HG03095 (cell line): ENCODE results near the gene CEP41.

Experiments
- ATAC-seq: cut with Tn5 transposase; IDR thresholded peaks from one replicate; pipeline ENCODE4 v1.9.1; 2021; ENCODE audit warnings: moderate library complexity; ENCODE audit not compliant: unreplicated experiment

CEP41 gene

DNA sequence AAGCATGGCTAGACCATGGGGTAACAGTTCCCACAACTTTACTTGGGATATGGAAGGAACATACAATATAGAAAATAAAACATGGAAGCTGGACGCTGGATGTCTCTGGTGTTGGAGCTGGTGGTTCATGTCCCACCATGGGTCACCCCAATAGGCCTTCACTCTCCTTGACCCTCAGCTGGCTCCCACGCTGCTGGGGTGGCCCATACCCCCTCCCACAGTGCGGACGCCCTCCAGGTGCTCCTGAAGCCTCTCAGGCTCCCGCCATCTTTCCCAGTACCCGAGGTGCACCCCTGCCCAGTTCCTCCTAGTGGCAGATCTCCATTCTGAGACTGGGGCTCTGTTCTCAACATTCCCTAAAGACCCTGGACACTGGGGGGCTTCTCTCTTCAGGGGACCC lies 66.3 kb downstream of the CEP41 start:
- ATAC-seq = no peak

DNA sequence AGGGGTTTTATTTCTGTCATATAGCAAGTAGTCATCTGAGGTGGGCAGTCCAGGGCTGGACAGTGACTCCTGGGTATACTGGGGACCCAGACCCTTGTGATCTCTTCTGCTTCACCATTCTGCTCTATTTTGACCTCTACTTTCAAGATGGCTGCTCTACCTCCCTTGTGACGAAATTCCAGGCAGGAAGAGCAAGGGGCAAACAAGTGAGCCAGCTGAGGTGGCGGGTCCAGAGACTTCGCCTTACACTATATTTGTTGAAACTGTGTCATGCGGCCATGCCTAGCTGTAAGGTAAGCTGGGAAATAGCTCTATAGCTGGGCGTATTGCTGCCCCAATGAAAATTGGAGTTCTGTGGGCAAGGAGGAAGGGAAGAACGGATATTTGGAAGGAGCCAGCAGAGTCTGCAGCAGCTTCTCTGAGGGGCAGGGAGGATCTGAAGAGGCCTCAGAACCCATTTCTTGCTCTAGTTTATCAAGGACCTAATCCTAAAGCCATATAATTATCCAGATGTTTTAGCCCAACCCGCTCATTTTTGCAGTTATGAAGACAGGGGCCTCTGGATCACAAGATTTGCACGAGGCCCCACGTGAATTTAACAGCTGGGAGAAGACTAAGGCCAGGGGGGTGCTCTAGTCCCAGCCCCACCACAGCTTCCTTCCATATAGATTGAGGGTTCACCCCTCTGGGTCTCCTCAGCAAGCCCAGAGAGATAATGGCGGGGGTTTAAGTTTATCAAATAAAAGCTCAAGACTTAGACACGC lies 68.2 kb downstream of the CEP41 start:
- no peak for ATAC-seq

DNA sequence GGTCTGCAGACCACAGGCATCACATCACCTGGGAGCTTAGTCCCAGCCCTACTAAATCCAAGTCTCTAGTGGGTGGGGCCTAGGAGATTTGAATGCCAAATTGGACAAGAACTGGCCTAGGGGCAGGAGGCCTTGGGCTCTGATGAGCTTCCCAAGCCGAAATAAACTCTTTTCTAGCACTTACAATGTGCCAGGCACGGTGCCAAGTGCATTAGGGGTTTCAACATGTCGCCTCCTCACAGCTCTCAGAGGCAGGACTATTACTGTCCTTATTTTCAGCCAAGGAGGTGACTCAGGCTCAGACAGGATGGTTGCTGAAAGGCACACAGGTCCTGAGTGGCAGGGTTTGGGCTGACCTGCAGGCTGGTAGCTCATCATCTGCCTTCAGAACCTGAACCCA lies 69.8 kb downstream of the CEP41 start:
- no peak for ATAC-seq

DNA sequence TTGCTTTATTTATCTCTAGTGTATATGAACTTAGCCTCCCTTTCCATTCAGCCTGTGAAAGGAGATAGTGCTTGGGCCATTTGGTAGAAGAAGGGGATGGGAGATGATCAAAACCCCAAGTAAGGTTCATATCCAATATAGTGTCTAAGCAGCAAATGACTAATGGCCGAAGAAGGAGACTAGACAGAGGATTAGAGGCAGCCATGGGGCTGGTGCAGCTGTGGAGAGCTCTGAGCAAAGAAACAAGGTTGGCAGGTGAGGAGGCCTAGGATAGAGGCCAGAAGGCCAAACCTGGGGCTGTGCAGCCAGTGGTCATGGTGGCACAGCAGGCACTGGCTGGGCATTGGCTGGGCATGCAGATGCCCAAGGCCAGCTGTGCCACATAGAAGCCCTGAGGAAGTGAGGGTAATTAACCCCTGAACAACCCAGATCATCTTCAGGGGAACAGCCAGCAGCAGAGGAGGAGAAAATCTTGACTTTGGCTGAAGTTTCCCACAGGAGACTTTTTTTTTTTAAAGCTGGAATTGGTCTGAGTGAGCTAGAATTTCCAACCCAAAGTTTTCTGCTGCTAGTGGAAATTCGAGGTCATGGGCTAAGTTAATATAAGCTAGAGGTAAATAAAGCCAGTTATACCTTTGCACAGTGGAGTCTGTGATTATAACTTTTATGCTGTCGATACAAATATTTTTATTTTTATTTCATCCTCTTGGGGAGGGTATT lies 70.8 kb downstream of the CEP41 start:
- ATAC-seq = no peak

DNA sequence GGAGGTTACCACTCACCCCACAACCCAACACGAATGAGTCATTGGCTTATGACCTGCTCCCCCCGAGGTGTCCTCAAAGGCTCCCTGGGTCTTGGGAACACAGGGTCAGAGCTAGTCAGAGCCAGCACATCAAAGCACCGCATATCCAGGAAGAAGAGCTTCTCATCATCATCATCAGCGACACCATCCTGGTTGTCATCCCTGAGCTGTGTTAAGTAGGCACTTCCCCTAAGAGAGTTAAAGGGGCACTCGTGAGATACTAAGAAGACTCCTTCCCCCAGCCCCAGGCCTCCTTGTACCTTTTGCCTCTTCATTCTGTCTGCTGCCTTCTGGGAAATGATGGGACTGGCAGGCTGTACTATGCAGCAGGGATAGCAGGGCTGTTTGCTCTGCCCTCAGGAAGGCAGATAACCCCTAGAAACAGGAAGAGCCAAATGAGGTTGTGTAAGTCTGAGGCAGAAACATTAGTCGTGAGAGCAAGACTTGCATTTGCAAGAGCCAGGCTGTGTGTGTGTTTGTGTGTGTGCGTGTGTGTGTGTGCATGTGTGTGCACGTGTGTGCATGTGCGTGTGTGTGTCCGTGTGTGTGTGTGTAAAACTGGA lies 71.6 kb downstream of the CEP41 start:
- ATAC-seq = no peak

DNA sequence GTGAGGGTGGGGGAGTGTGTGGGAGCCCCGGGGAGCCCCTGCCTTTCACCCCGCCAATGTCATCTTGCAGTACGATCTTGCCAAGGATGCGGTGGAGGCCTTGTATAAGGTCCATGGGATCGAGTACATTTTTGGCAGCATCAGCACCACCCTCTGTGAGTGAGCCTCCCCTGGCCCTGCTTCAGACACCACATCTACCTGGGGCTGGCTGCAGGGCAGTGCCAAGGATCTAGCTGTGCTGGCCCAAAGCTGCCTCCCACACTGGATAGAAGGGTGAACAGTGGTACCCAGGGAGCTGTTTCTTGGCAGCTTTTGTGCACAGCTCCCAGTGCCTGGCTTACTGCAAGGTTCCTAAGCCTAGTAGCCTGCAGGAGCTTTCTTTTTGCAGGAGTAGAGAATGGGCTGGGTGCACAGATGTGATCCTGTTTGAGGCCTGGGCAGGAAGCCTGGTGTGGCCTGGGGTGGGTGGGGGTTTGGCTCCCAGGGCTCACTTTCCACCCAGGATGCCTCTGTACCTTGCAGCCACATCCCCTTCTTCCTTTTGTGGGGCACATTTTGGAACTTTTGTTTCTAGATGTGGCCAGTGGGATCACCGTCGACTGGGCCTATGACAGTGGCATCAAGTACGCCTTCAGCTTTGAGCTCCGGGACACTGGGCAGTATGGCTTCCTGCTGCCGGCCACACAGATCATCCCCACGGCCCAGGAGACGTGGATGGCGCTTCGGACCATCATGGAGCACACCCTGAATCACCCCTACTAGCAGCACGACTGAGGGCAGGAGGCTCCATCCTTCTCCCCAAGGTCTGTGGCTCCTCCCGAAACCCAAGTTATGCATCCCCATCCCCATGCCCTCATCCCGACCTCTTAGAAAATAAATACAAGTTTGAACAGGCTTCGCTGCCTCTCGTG lies 72.7 kb downstream of the CEP41 start:
- no peak for ATAC-seq

DNA sequence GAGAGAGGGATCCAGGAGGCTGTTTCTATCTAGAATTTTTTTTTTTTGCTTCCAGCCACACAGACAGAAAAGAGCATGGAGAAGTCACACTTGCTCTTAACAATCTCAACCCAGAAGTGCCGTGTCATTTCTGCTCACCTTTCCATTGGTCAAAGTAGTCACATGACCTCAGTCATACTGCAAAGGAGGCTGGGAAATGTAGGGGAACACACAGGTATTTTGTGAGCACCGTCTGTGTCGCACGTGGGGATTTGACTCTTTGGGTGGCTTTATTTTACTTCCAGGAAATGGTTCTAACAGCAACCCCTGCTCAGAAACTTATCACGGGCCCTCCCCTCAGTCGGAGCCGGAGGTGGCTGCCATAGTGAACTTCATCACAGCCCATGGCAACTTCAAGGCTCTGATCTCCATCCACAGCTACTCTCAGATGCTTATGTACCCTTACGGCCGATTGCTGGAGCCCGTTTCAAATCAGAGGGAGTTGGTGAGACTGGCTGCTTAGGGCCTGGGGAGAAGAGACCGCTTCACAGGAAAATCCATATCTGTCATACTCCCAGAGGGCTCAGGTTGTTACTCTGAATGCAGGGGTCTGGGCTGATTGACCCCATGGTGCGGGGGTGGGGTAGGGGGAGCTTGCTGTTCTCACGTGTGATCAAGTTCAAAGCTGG lies 73.6 kb downstream of the CEP41 start:
- no peak for ATAC-seq

DNA sequence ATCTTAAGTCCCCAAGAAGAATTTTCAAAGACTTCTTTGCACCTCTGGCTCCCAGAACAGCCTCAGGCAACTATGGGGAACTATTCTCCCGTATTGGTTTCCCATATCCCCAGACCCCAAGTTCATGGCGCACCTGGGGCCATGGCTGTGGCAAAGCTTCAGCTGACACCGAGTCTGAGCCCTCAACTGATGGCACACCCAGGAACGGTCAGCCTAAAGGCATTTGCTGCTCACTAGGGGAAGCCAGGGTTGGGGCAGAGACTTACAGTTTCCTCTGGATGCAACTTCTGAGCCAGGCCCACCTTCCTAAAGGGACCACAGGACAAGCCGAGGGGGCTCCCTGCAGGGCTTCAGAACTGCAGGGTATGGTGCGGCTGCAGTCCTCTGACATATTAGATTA lies 74.3 kb downstream of the CEP41 start:
- ATAC-seq = no peak

DNA sequence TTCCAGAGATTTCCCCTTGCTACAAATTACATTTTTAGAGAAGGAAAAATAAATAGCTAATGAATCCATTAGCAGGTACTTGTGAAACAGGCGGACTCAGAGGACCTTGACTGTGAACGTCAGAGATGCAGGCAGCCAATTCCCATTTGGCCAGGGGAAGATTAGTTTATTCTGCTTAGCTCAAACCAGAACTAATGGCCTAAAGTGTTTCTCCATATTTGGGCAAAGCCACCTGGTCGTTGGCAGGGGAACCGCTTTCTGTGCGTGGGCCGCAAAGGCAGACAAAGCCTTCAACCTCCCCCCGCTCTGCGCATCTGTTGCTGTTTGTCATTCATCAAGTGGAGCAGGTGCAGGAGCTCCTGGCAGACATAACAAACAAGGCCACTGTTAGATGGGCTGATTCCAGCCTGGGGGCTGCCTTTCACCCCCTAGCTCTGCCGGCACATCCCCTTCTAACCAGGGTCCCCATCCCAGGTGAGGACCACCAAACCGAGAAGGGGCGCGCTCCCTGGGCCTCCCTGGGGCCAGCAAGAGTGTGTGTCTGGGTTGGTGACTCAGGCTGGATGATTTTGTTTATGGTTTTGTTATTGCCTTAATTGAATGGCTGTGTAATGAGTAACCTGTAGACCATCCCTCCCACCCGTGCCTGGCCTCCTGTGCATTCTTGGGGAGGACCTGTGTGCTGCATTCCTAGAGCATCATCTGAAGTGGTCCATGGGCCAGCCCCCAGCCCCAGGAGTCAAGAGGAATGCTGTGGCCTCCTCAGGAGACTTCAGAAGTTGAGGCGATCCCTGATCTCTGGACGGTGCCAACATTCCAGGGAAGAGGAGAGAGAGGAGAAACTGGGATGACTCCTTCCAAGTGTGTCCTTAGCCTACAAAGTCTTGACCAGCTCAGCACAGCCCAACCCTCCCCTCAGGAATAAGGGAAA lies 75.0 kb downstream of the CEP41 start:
- peak; percentile 72 for ATAC-seq

DNA sequence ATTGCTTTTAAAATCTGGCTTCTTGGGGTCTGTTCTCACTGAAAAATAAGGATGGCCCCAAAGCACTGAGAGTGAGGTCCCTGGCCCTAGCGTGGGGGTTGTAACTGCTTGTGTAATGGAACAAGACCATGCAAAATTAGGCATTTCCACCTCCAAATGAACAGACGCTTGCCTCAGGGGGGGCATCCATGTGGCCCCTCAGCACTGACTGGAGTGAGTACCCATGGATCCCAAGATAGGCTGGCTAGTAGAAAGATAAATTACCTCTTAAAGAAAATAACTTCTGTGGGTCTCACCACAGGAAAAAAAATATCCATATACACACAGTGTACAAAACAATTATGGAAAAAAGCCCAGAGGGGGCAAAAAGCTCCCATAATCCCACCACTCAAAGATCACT lies 75.7 kb downstream of the CEP41 start:
- ATAC-seq = no peak

DNA sequence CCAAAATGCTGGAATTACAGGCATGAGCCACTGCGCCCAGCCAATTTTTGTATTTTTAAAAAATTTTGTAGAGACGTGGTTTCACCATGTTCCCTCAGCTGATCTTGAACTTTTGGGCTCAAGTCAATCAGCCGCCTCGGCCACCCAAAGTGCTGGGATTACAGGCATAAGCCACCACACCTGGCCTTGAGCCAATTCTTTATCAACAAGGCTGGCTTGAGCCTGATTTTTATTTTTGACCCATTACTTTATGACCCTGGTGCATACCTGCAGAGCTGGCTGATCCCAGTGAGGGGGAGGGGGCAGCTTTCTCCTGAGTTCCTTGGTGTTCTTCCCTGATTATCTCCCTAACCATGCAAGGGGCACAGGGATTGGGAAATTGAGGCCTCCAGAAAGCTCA lies 76.4 kb downstream of the CEP41 start:
- ATAC-seq = no peak

DNA sequence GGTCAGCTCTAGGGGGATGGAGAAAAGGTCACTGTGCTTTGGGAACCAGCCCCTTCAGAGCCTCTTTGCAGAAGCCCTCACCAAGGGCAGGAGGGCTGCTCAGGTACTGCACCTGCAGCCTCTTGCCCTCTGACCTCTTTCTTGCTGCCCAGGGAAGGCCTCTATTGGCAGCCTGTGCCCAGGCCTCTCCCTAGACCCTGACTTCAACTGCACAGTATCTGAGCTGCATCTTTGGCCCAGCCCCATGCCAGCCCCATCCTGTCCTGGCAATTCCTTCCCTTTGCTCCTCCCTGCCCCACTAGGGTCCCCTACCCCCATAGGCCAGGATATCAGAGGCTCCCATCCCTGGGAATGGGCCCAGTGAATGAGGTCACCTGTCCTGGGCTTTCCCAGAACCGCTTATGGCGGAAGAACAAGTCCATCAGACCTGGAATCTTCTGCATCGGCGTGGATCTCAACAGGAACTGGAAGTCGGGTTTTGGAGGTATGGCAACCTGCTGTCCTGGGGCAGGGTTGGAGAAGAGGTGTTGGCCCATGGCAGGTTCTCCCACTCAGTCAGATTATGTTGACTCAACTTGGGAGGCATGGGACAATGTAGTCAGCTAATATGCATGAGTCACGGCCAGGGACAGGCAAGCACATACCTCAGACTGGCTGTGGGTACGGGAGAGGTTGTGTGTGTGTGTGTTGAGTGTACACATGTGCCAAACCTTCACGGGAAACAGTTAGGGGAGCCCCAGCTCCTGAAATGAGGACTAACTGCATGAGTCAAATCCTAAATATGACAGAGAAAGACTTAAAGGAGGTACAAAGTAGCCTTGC lies 77.6 kb downstream of the CEP41 start:
- ATAC-seq = no peak

DNA sequence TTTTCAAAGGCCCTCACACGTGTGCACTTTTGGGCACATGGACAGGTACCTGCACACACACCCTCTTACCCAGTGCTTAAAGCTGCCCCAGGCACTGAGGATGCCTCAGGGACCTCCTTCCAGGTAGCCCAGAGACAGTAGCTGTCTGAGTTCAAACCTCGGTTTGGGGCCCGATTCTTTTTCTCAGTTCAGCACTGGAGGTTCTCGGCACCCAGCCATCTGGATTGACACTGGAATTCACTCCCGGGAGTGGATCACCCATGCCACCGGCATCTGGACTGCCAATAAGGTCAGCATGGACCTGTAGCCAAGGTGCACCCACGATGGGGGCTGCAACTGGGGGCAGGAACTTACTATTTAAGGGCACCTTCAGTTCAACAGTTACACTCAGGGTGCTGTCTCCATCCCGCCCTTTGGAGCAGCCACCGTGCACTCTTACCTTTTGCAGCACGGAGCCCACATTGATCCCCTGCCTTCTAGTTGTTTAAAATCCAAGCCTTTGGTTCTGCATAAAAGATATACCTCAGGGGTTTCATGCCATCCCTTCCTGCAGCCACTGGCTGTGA lies 78.5 kb downstream of the CEP41 start:
- no peak for ATAC-seq

DNA sequence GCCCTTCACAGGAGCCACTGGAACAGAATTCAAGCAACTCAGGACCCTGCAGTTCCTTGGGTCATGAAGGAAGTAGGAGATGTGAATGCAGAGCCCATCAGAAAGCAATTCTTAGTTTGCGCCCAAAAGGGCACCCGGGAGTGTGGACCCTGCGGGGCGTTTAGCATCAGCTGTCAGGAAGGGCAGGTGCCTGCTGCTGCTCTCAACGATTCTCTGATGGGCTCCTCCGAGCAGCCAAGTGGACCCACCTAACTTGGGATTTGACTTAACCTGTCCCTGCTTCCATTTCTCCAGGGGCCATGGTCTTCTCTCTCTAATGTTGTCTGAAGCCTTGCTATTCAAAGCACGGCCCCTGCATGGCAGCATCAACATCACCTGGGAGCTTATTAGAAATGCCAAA lies 79.1 kb downstream of the CEP41 start:
- ATAC-seq = no peak

DNA sequence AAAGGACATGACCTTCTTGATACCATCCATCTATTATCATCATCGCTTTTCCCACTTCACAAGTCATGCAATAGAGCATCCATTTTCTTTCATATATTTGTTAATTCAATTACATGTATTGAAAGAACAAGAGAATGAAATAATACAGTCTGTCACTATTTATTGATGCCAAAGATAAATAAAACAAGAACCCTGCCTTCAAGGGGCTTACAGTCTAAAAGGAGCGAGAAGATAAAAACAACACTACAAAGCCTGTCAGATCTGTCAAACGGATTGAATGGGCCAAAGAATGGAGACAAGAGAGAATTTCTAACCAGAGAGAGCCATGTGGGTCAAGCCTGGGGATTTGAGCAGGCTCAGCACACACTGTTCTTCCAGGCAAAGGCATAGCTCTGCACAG lies 80.3 kb downstream of the CEP41 start:
- no peak for ATAC-seq

DNA sequence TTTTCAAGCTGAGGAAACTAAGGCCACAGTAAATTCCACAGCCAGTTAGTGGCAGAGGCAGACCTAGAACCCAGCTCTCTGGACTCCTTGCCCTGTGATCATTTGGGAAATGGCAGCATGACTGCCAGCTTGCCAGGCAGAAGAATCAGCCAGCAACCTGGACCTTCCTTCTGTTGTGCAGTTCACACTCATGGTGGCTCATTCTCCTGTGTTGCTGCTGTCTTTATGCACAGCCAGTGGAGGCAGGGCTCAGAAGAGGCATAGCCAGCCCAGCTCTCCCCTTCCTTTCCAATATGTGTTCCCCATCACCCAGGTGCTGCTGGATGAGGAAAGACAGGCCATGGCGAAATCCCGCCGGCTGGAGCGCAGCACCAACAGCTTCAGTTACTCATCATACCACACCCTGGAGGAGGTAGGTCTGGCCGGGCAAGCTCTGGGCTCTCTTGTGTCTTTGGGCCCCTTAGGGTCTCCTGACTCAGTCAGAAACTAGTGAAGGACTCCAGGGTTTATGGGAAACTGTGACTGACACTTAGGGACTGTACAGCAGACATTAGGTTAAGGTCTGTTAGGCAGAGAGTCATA lies 81.4 kb downstream of the CEP41 start:
- no peak for ATAC-seq

DNA sequence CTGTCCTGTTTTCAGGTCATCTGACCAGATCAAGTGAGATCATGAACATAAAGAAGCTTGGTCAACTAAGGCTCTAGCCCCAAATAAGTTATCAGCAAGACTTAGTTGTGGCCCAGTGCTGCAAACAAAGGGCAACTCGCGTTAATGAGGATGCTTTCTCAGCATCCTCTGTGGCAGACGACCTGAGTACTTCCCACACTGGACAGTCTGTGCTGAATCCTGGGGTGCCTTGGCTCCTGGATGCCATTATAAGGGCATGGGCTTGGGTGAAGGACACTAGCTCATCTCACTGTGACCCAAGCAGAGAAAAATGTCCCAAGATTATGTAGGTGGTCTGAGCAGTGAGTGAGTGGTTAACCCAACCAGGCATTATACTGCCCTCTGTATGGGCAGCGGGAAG lies 82.3 kb downstream of the CEP41 start:
- no peak for ATAC-seq
